H1 (cell line): ENCODE measurements around the gene C3orf85. TPM values are rescaled to one million over a fixed set of nuclear protein-coding genes. Genes with fewer than 3 reads are reported as not detected.

Source experiments
- CREB1 ChIP-seq: IDR thresholded peaks from 2 replicates; pipeline ENCODE4 v1.6.1; 2012; ENCODE audit warnings: inconsistent platforms
- CTBP2 ChIP-seq: IDR thresholded peaks from 2 replicates; pipeline ENCODE4 v1.7.0; 2011; ENCODE audit warnings: borderline replicate concordance, mild to moderate bottlenecking, moderate library complexity, mixed read lengths, low read length; ENCODE audit not compliant: insufficient read depth, insufficient read length
- KDM5A ChIP-seq: fragments of 200-600 bp; IDR thresholded peaks from 2 replicates; pipeline ENCODE4 v1.7.1; 2012; ENCODE audit warnings: mild to moderate bottlenecking, low read length, inconsistent platforms, mixed read lengths
- NANOG ChIP-seq: IDR thresholded peaks from 2 replicates; pipeline ENCODE4 v1.6.1; 2011; ENCODE audit warnings: low read length, low read depth, mild to moderate bottlenecking, inconsistent platforms; ENCODE audit not compliant: insufficient read depth, poor library complexity, severe bottlenecking
- RNF2 ChIP-seq: fragments of 200-900, 300-1000 bp; sonication (generic); IDR thresholded peaks from 2 replicates; pipeline ENCODE4 v1.7.1; 2016; ENCODE audit warnings: borderline replicate concordance, low read depth, mild to moderate bottlenecking, antibody characterized with exemption, low read length; ENCODE audit not compliant: poor library complexity, severe bottlenecking; ENCODE audit errors: missing control alignments
- SAP30 ChIP-seq: fragments of 300-600 bp; sonication (generic); IDR thresholded peaks from 2 replicates; pipeline ENCODE4 v1.7.1; 2012; ENCODE audit warnings: low read length, moderate library complexity, mild to moderate bottlenecking, inconsistent platforms; ENCODE audit not compliant: insufficient read depth, insufficient replicate concordance
- USF2 ChIP-seq: IDR thresholded peaks from 2 replicates; pipeline ENCODE4 v1.6.1; 2011; ENCODE audit warnings: low read length, improper control_type of control experiment
- polyA plus RNA-seq, 7 experiments: library from polyadenylated mRNA; depleted of rRNA in 3 of 7; stranded (reverse) in 5 of 7; unstranded in 2 of 7; fragments of >200 nt in 5 of 7; fragments of 200-250 nt in 2 of 7; gene quantifications; 1 replicate in 5 of 7; 2 replicates in 1 of 7; 4 replicates in 1 of 7; pipeline versions ENCODE4 v1.2.1 to v1.2.3, GENCODE V29; 2011 to 2013; ENCODE audit warnings: missing spikeins in 2 of 7, mixed read lengths in 2 of 7
- total RNA-seq: library from RNA; stranded (reverse); fragmentation: NEBNext Ultra II Directional; extraction: Animal tissue kit (Norgen Biotek cat#: 25700); gene quantifications from 2 replicates; pipeline ENCODE4 v1.2.1, GENCODE V29; 2021

Gene C3orf85
- total and polyA plus RNA-seq, 2 of the 8 experiments (the other 6 are each of a cell fraction or from before 2014, with no cell fraction given) = not detected

- TF ChIP-seq CREB1 (no peak), NANOG (no peak), RNF2 (no peak), CTBP2 (no peak), USF2 (no peak), KDM5A (no peak), SAP30 (no peak)
- TF ChIP-seq, all 59 proteins: peak for 0
These were observed 12.6 kb downstream of the C3orf85 start (continued) for GRCh38 chr3:109149078-109149477.
